NCI-H526 (cell line): ENCODE measurements around the gene ETNPPL.

ENCODE experiments used
- DNase-seq, 2 experiments: peaks; one replicate each; lab custom pipeline; 2025; lab: John Stamatoyannopoulos, UW

ETNPPL gene

DNA sequence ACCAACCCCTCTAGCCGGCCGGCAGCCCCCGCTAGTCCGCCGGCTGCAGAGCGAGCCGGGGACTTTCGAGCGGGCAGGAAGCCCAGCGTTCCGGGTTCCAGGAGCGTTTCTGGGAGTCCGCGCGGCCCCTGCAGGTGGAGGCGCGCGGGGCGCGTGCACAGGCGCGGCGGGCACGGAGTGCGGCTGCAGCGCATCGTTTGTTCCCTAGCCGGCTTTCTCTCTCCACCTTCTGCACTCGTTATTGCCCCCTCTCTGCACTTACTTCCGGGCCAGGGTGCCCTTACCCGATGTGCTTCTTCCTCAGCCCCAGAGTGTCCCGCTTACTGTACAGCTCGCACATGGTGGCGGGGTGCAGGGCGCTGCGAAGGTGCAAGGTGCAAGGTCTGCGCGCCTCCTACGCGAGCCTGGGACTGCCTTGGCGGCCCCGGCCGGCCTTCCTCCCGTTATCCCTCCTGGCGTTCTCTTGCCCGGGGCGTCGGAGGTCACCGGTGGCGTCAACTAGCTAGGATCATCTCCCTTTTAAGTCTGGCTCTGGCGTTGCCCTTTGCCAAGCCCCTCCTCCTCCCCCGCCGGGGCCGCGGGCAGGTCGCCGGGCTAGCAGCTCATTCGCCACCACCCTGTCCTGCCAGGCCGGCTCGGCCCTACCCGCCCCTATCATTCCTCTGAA is at the start of gene ETNPPL:
ETNPPL (minus strand) TSS at position 495 of the 667 bp plus-strand sequence; CDS start at position 340, 155 bp downstream.
- DNase-seq, result peak; percentile 33 to 81

GRCh38 chr4:108811486-108811885 is 48.6 kb upstream of the ETNPPL start:
- no peak for DNase-seq

DNA sequence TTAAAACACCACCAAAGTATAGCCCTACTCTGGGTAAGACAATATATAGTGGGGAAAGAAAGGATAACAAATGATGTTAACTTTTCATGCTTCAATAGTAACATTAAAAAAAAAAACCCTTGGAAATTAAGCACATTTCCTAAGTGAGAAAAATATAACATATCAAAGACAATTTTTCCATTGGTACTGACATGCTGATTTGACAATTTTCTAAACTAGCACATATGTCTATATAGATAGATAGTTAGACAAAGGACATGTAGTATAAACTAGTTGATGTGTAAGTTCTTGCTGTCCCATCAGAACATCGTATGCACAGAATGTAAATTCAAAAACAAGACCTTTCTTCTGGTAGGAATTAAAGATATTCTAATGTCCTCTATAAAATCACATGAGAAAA is 47.2 kb upstream of the ETNPPL start:
- DNase-seq, result no peak

DNA sequence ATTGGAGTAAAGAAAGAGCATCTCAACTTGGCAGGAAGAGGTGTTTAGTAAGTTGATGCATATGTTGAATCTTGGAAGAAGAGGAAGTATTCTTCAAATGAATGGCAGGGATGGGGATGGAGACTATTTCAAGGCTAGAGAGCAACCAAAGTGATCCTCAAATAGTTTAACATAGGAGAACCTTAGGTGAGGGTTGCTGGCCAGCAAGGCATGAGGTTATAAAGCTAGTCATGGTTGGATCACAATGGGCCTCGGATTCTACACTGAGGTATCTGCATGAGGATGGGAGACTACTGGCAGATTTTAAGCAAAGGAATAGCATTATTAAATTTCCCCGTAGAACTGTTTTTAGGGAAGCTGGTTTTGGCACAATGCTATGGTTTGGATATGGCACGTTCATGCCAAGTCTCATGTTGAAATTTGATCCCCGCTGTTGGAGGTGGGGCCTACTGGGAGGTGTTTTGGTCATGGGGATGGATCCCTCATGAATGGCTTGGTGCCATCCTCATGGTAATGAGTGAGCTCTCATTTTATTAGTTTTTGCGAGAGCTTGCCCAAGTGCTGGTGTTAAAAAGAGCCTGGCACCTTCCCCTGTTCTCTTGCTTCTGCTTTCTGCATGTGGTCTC is 41.9 kb upstream of the ETNPPL start:
- DNase-seq, result no peak

GRCh38 chr4:108799306-108799705 is 36.5 kb upstream of the ETNPPL start:
- no peak for DNase-seq

DNA sequence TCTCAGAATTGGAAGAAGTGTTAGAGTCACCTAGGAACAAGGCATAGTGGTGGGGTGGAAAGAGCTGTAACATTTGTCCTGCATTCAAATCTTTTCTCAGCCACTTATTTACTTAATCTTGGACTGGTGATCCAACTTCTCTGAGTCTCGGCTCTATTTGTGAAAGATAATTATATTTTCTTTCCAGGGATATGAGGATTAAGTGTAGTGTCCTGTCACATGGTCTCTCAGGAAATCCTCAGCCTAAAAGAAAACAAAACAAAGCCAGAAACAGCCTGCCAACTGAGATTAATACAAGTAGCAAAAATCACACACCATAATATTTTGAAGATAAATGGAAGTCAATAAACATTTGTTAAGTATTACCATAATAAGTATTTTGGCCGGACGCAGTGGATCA is 33.3 kb upstream of the ETNPPL start:
- DNase-seq, result no peak

- DNase-seq, result no peak
These were observed 32.9 kb upstream of the ETNPPL start for GRCh38 chr4:108795733-108796132.

DNA sequence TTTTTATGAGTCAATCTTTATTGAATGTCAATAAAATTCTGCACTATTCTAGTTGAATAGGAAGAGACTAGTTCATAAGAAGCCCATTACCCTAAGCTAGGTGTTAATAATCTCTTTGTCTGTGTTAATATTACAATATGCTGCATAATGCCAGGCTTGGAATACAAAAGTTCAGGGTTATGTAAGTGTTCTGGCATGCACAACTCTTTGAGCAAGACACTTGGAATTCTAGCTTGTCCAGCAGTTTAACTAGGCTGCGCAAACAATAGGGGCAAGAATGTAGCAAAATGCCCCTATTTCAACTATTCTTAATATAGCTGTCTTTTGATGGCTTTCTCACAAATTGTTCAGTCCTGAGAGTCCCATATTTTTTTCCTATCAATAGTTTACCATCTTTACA is 31.3 kb upstream of the ETNPPL start:
- no peak for DNase-seq

- DNase-seq, result no peak
These were observed 30.6 kb upstream of the ETNPPL start for GRCh38 chr4:108793415-108793814.

GRCh38 chr4:108788731-108789130 is 25.9 kb upstream of the ETNPPL start:
- no peak for DNase-seq

GRCh38 chr4:108787724-108788123 is 24.9 kb upstream of the ETNPPL start:
- no peak for DNase-seq

- DNase-seq, result no peak
These were observed 24.3 kb upstream of the ETNPPL start for GRCh38 chr4:108787106-108787505.

DNA sequence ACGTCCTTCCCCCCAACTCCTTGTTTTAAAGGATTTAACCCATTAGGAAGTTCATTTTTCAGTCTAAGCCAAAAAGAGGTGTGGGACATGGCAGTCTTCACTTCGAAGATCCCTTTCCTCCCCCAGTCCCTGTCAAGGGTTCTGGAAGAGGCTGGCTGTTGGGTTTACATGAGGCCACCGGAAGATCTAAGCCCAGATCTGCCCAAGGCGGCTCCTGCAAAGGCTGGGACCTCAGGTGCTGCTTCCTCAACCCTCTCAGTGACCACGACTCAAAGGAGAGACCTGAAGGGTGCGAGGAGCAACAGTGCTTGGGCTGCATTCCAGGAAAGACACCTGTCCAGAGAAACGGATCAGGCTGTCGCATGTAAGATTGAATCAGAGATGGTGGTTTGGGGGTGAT is 23.5 kb upstream of the ETNPPL start:
- no peak for DNase-seq

GRCh38 chr4:108783665-108784463 is 21.0 kb upstream of the ETNPPL start:
- DNase-seq, result peak in 1 of 2 experiments; percentile 27

- DNase-seq, result no peak
These were observed 17.1 kb upstream of the ETNPPL start for GRCh38 chr4:108779958-108780357.

GRCh38 chr4:108777388-108777787 is 14.5 kb upstream of the ETNPPL start:
- DNase-seq, result no peak

DNA sequence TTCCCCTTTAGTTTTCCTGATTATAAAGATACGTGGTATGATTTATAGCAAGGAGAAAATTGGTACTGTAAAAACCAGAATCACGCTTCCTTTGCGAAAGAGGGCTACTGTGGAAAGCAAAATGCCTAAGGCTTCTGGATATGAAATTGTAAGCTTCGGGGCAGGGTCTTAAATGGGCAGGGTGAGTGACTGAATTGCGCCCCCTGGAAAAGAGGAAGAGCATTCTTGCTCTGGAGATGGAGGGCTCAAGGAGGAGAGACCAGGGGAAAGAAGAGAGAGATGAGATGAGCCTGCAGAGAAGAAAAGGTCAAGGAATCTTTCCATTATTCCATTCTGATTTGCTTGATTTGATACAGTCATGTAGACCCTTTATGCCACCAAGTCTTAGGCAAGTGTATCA is 13.1 kb upstream of the ETNPPL start:
- no peak for DNase-seq

DNA sequence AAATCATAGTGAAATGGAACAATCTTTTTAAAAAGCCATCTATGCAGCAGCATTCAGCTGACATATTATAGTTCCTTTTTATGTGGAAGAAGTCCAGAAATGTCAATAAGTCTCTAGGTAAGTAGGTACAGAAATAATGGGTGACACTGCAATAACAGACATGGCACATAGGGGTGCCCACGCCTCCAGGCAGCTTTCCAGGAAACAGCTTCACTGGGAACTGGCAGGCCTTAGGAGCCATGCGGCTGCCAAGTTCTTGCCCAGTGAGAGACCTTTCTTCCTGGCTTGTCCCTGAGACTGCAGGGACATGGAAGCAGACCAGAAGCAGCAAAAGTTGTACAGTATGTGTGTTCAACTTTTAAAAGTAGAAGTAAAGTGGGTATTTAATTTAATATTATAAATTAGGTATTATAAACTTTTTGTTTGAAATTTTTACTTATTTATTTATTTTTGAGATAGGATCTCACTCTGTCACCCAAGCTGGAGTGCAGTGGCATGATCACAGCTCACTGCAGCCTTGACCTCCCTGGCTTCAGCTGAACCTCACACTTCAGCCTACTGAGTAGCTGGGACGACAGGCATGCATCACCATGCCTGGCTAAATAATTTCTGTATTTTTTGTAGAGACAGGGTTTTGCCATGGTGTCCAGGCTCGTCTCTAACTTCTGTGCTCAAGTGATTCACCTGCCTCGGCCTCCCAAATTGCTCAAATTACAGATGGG is 12.1 kb upstream of the ETNPPL start:
- DNase-seq, result no peak

DNA sequence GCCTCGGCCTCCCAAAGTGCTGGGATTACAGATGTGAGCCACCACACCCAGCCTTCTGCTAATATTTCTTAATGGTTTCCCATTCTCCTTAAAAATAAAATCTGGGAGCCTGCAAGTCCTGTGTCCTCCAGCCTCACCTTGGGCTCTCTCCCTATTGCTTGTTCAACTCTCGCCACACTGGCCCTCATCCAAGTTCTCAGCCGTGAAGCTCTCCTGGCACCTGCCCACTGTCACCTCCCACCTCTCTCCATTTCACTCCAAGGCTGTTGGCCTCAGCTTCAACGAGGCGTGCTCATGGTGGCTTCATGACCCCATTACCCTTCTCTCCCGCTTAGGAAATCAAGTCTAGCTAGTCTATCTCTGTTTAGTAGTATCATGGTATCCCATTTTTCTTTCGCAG is 9.5 kb upstream of the ETNPPL start:
- DNase-seq, result no peak

DNA sequence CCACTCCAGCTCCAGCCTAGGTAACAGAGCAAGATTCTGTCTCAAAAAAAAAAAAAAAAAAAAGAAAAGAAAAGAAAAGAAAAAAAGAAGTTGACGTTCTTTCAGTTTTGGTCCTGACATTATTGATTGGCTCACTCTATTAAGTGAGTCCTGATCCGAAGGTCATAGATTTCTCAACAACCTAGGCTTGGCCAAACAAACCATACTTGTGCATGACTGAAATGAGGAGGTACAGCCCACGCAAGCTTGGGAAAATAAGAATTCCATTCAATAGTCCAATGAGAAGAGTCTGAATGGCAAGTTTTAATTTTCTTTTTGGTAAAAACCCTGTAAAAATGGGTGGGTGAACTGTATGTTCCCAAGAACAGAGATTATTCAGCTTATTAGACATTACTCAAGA is 3.2 kb upstream of the ETNPPL start:
- DNase-seq, result no peak

DNA sequence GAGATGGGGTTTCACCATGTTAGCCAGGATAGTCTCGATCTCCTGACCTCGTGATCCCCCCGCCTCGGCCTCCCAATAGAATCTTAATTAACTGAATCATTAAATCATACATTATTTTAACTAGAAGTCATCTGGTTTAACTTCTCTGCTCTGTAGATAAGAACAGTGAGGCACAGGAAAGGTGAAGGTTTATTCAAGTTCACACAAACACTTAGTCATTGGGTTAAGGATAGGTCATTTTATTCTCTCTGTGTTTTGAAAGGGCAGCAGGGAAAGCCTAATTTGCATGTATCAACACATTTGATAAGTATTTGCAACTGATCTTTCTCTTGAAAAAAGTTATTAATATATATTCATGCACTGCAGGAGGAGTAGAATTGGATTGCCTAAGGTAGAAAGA is 1.1 kb upstream of the ETNPPL start:
- no peak for DNase-seq

DNA sequence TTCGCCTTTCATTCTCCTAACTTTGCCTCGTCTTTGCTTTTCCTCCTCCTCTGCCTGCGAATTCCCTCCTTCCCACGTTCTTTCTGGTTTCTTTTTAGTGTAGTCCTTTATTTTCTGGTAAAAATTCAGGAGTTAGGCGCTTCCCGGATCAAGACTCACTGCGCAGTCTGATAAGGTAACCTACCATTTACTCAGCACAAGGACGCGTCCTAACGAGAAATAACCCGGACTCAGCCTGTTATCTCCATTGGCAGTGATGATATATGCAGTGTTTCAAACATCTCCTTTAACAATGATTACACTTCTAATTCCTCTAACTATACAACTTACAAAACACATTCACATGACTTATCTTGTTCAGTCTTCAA is 357 bp upstream of the ETNPPL start:
- no peak for DNase-seq

- no peak for DNase-seq
These were observed 4.4 kb downstream of the ETNPPL start for GRCh38 chr4:108758498-108758897.
